WTC11 (cell line): Measurements from ENCODE around the gene FOXJ3.

Experiments
- ATF2 ChIP-seq: sonication (generic); formaldehyde crosslinking; IDR thresholded peaks from 2 replicates; pipeline ENCODE4 v1.8.1; 2022; ENCODE audit warnings: low read depth, missing genetic modification reagents, borderline replicate concordance
- ETV6 ChIP-seq: sonication (generic); formaldehyde crosslinking; IDR thresholded peaks from 2 replicates; pipeline ENCODE4 v1.8.1; 2022; ENCODE audit warnings: mild to moderate bottlenecking, missing genetic modification reagents
- FOXJ3 ChIP-seq: sonication (generic); formaldehyde crosslinking; IDR thresholded peaks from 2 replicates; pipeline ENCODE4 v1.9.0; 2021; ENCODE audit warnings: missing genetic modification reagents, mild to moderate bottlenecking, borderline replicate concordance
- JAZF1 ChIP-seq: fragments of 250-450 bp; sonication (Bioruptor Pico); IDR thresholded peaks from 2 replicates; pipeline ENCODE4 v1.9.0; 2021; ENCODE audit warnings: moderate library complexity, mild to moderate bottlenecking, inconsistent platforms
- JUN ChIP-seq: sonication (generic); formaldehyde crosslinking; IDR thresholded peaks from 2 replicates; pipeline ENCODE4 v1.8.0; 2023; ENCODE audit warnings: mild to moderate bottlenecking, missing genetic modification reagents
- SMAD3 ChIP-seq: sonication (generic); formaldehyde crosslinking; IDR thresholded peaks from 2 replicates; pipeline ENCODE4 v1.8.0; 2022; ENCODE audit warnings: missing genetic modification reagents, mild to moderate bottlenecking, borderline replicate concordance
- SP1 ChIP-seq: sonication (generic); formaldehyde crosslinking; conservative IDR thresholded peaks from 2 replicates; pipeline ENCODE4 v1.8.1; 2022; ENCODE audit warnings: missing genetic modification reagents
- USF1 ChIP-seq: sonication (generic); formaldehyde crosslinking; IDR thresholded peaks from 2 replicates; pipeline ENCODE4 v1.8.0; 2022; ENCODE audit warnings: mild to moderate bottlenecking, missing genetic modification reagents
- ZBTB43 ChIP-seq: sonication (generic); formaldehyde crosslinking; IDR thresholded peaks from 2 replicates; pipeline ENCODE4 v1.8.1; 2023; ENCODE audit warnings: mild to moderate bottlenecking, missing genetic modification reagents
- ZNF423 ChIP-seq: fragments of 250-450 bp; sonication (Bioruptor Pico); IDR thresholded peaks from 2 replicates; pipeline ENCODE4 v2.1.2; 2022; ENCODE audit warnings: mild to moderate bottlenecking, moderate library complexity
- TF ChIP-seq, protein P1 (sequence below): fragments of 200-600 bp; IDR thresholded peaks from 2 replicates; pipeline ENCODE4 v1.8.0; 2022; ENCODE audit warnings: antibody characterized with exemption
- TF ChIP-seq, protein P2 (sequence below): sonication (generic); formaldehyde crosslinking; IDR thresholded peaks from 2 replicates; pipeline ENCODE4 v1.8.1; 2023; ENCODE audit warnings: mild to moderate bottlenecking, missing genetic modification reagents, borderline replicate concordance

DNA sequence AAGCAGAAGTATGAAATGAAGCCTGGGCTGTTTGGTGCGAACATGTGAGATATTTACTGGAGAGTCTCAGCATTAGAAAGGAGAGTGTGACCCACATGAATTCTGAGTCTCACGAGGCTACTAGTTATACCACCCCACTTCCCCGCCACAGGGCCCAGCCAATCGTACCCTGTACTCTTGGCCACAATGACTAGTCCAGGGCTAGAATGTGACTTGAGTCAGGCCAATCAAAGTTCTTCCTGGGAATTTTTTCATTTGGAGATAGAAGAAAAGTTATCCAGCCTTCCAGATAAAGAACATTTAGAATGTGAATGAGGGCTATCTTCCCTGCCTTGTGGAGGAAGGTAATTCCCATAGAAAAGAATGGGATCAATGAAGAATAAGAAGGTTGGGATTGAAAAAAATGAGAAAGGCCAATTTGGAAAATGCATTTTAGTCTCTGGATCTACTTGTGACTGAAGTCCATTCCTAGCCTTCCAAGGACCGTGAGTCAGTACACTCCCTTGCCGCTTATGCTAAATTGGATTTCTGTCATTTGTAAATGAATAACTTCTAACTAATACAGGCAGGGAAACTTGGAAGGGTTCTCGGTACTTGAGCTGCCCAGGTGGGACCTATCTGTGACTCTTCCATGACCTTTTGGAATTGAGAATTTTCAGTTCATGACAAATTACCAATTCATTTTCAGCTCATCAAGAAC, 33.2 kb upstream of the FOXJ3 start:
- TF ChIP-seq FOXJ3 (CRISPR knock-in tag), result no peak
- no peak for TF ChIP-seq ETV6 (CRISPR knock-in tag)
- TF ChIP-seq JUN (CRISPR knock-in tag), result no peak
- no peak for TF ChIP-seq ZNF423 (CRISPR knock-in tag)
- no peak for TF ChIP-seq USF1 (CRISPR knock-in tag)
- TF ChIP-seq JAZF1, result no peak
- no peak for TF ChIP-seq SMAD3 (CRISPR knock-in tag)
- TF ChIP-seq, protein P1, sequence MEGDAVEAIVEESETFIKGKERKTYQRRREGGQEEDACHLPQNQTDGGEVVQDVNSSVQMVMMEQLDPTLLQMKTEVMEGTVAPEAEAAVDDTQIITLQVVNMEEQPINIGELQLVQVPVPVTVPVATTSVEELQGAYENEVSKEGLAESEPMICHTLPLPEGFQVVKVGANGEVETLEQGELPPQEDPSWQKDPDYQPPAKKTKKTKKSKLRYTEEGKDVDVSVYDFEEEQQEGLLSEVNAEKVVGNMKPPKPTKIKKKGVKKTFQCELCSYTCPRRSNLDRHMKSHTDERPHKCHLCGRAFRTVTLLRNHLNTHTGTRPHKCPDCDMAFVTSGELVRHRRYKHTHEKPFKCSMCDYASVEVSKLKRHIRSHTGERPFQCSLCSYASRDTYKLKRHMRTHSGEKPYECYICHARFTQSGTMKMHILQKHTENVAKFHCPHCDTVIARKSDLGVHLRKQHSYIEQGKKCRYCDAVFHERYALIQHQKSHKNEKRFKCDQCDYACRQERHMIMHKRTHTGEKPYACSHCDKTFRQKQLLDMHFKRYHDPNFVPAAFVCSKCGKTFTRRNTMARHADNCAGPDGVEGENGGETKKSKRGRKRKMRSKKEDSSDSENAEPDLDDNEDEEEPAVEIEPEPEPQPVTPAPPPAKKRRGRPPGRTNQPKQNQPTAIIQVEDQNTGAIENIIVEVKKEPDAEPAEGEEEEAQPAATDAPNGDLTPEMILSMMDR, result no peak
- TF ChIP-seq SP1, result no peak
- no peak for TF ChIP-seq ZBTB43 (CRISPR knock-in tag)
- no peak for TF ChIP-seq ATF2
- TF ChIP-seq, protein P2, sequence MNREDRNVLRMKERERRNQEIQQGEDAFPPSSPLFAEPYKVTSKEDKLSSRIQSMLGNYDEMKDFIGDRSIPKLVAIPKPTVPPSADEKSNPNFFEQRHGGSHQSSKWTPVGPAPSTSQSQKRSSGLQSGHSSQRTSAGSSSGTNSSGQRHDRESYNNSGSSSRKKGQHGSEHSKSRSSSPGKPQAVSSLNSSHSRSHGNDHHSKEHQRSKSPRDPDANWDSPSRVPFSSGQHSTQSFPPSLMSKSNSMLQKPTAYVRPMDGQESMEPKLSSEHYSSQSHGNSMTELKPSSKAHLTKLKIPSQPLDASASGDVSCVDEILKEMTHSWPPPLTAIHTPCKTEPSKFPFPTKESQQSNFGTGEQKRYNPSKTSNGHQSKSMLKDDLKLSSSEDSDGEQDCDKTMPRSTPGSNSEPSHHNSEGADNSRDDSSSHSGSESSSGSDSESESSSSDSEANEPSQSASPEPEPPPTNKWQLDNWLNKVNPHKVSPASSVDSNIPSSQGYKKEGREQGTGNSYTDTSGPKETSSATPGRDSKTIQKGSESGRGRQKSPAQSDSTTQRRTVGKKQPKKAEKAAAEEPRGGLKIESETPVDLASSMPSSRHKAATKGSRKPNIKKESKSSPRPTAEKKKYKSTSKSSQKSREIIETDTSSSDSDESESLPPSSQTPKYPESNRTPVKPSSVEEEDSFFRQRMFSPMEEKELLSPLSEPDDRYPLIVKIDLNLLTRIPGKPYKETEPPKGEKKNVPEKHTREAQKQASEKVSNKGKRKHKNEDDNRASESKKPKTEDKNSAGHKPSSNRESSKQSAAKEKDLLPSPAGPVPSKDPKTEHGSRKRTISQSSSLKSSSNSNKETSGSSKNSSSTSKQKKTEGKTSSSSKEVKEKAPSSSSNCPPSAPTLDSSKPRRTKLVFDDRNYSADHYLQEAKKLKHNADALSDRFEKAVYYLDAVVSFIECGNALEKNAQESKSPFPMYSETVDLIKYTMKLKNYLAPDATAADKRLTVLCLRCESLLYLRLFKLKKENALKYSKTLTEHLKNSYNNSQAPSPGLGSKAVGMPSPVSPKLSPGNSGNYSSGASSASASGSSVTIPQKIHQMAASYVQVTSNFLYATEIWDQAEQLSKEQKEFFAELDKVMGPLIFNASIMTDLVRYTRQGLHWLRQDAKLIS, result no peak
